RKO (cell line): ENCODE results near the gene MAGEB17.
"Not testable (repeated sequence)": the region's sequence is repeated elsewhere in the genome, so short reads cannot be mapped to it uniquely, and the experiment has no call there.

Experiments used
- DNase-seq: peaks from one replicate; pipeline ENCODE4 v3.0.0-alpha.2; 2016; ENCODE audit warnings: low spot score

The MAGEB17 gene

DNA sequence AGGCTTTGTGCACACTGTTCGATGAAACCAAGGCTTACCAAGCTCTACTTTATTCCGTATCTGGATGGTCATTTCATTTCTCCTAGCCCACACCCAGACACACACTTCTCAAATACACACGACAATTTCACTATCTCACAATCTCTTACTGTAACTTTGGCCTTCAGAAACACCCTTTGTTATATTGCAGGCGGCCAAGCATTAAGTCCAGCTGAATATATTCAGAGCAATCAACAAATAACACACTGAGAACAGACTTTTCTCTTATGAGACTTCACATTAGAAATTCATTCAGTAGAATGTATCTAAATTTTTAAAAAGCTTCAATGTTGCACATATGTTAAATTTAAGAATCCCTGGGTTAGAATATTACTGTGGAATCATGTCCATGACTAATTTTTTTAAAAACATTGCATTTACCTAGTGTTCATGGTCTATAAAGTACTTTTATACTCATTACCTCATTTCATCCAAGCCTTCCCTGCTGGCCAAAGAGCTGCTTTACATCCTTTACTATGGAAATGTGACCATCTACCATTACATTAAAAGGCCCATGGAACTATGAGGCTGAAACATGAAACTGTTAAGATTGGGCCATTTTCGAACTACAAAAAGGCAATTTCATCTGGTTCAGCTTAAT is 10.5 kb upstream of the MAGEB17 start:
- DNase-seq: no peak

DNA sequence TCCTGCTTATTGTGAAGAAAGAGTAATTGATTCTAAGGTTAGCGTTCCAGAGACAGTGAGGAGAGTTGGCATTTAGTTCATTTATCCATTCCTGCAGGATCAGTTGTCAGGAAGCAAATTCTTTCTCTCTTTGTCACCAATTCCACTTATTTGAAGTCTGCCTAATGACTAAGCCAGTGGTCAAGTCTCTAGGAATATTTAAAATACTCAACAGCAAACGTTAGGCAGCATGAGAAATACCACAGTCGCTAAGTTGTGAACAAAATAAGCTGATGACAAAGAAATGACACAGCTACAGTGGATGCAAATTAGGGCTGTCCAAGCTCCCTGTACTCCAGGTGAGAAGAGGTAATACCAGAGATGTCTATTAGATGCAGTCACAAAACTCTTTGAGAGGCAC is 6.6 kb upstream of the MAGEB17 start:
- peak; percentile 95 for DNase-seq

GRCh38 chrX:16161173-16161572 is 6.1 kb upstream of the MAGEB17 start:
- not testable (repeated sequence) for DNase-seq

- DNase-seq: no peak
These were observed 4.9 kb upstream of the MAGEB17 start for GRCh38 chrX:16162391-16162790.

DNA sequence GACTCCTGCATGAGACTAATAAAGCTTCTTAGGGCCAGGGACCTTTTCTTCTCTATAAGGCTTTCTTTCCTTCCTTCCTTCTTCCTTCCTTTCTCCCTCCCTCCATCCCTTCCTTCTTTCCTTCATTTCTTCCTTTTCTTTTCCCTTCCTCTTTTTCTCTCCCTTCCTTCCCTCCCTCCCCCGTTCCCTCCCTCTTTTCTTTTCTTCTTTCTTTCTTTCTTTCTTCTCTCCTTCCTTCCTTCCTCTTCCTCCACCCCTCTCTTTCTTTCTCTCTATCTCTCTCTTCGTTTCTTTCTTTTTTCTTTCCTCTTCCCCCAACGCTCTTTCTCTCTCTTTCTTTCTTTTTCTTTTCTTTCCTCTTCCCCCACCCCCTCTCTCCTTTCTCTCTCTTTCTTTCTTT is 2.5 kb upstream of the MAGEB17 start:
- DNase-seq: no peak

- DNase-seq: no peak
These were observed 3.8 kb downstream of the MAGEB17 start for GRCh38 chrX:16171039-16171438.

GRCh38 chrX:16171944-16172343 is 4.7 kb downstream of the MAGEB17 start:
- DNase-seq: no peak

DNA sequence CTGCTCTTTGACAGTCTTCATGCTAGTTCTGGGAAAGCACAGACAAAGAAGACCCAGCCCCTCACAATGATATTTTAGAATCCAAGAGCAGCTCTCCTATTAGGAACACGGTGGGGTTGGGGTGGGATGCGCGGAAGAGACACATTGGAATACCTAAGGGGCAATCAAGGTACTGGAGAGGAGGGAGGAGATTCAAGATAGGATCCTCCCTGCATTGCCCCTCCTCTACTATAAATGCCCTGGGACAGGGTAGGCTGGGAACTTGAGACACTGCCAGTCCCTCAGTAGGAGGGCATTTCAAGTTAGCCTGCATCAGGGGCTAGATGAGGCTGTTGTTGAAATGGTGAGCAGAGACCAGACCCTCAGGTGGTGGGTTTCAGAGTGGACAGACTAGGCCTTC is 5.1 kb downstream of the MAGEB17 start:
- DNase-seq: no peak

DNA sequence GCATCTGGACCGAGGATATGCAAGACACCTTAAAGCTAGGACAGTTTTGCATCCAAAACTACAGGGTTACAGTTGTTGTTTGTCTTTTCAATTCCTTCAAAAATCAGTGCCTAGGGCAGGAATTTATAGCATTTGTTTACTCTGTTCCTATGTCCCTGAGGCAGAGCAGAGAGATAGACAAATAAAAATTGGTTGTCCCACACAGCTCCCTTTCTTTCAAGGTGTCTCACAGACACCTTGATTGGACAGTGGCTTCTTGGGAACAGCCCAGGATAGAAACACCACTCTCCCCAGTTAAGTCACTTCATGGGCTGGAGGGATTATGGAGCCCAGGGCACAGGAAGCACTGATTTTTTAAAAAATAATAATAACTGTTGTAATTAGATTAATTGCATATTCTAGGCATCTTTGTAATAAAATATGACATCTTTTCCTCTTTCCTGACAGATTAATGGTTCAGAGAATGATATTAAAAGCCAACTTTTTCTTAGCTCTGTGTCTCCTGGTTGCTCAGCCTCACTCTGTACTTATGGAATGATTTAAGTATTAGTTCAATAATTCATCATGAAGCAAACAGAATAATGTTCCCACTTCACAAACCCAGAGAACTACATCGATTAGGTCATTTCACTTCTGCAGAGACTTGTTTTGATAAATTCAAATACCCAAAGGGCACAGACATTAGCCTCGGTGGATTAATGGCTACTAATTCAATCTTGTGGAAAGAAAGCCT is 8.2 kb downstream of the MAGEB17 start:
- DNase-seq: no peak

DNA sequence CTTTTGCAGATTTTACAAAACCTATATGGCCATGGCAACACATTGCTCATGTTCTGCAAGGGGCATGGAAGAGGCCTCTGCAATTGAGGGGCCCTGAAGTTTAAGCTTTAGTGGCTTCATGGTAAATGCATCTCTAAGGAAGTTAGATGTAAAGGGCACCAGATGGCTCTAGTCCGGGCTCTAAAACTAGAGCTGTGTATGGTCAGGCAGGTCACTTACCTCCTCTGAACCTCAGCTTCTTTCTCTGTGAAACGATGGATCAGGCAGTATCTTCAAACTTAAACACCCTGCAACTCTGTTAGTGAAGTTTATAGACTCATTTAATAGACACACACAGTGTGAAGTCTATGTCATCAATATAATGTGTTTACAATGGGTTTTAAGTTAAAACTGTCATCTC is 10.0 kb downstream of the MAGEB17 start:
- DNase-seq: peak; percentile 29

DNA sequence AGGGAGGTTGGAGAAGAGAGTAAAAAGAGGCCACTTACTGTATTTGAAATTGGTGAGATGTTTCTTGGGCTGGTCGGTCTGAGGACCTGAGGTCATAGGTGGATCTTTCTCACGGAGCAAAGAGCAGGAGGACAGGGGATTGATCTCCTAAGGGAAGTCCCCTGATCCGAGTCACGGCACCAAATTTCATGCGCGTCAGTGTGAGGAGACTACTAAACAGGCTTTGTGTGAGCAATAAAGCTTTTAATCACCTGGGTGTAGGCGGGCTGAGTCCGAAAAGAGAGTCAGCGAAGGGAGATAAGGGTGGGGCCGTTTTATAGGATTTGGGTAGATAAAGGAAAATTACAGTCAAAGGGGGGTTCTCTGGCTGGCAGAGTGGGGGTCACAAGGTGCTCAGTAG is 16.6 kb downstream of the MAGEB17 start:
- peak; percentile 67 for DNase-seq

- DNase-seq: peak; percentile 96
These were observed 18.4 kb downstream of the MAGEB17 start for GRCh38 chrX:16185725-16186136.

DNA sequence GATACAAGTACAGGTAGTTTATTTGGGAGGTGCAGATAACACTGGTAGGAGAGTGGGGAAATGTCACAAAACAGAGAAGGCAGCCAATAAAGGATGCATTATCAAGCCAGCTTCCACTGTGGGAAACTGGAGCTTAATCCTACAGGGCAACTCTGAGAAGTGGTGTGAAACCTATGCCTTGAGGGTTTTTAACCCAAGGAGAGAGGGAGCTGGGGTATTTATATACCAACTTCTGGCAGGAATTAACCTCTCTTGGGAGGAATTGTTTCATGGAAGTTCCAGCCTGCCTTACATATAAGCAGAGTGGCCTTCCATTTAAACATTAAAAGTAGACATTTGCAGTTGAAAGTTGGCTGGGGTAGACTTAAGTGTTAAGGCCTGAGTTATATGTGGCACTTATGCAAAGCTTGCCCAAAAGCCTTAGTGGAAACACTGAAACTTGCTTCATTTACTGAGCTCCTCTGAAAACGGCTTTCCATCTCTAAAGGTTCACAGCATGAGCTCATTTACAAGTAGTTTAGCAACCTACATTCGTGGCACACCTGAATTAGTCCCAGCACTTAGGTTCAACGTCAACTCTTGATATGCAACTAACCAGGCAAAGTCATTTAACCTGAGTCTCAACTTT is 19.2 kb downstream of the MAGEB17 start:
- DNase-seq: no peak

GRCh38 chrX:16187024-16187760 is 19.9 kb downstream of the MAGEB17 start:
- no peak for DNase-seq

DNA sequence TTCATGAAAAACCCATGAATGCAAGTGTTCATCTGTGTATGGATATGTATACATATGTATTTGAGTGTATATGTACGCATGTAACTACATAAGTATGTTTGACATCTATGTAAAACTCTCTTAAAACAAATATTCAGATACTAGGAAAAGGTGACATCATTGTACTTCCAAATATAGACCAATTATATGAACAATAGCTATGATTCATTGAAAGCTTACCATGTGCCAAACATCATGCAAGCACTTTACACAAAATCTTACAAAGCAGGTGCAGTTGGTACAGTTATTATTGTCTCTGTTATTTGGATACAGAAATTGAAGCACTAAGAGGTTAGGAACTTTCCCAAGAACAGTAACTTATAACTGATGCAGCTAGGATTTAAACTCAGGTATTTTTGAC is 21.4 kb downstream of the MAGEB17 start:
- peak; percentile 67 for DNase-seq

DNA sequence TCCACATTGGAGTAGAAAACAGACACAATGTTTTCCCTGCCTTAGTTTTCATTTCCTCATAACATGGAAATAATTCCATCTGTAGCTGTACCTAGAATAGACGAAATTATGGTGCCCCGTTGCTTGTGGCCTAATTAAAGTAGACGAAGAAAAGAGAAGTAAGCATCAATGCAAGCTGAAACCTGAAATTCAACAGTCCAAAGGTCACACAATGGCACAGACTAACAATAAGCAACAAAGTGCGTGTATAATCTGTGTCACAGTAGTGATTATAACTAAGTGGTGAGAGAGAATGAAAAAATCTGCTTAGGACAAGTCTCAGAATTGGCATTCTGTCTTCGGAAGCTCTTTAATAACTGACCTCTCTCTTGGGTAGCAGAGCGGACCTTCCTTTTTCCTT is 24.3 kb downstream of the MAGEB17 start:
- DNase-seq: no peak

- DNase-seq: no peak
These were observed 29.5 kb downstream of the MAGEB17 start for GRCh38 chrX:16196829-16197228.

- DNase-seq: no peak
These were observed 32.1 kb downstream of the MAGEB17 start for GRCh38 chrX:16199343-16199742.

GRCh38 chrX:16202943-16203342 is 35.7 kb downstream of the MAGEB17 start:
- no peak for DNase-seq

GRCh38 chrX:16204538-16204937 is 37.3 kb downstream of the MAGEB17 start:
- no peak for DNase-seq

GRCh38 chrX:16205840-16206239 is 38.6 kb downstream of the MAGEB17 start:
- DNase-seq: no peak

DNA sequence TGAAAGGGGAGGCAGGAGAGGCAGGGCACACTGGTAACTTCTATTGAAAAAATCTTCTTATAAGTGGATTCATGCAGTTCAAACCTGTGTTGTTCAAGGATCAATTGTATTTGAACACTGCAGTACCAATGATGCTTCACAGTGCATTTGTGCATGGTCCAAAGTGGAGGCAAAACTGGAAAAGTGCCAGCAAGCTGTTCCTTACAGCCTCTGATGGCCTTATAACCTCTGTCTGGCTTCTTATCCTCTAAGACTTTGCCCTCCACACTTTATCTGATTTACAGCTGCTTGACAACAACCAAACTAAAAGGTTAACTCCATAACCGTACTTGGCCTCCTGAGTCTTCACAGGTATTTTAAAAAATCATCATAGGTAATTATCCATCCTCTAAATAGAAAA is 40.4 kb downstream of the MAGEB17 start:
- no peak for DNase-seq

GRCh38 chrX:16208601-16209000 is 41.3 kb downstream of the MAGEB17 start:
- no peak for DNase-seq
